OCI-M1 (cell line): ENCODE measurements around the gene GNG4.
"Not testable (repeated sequence)": the region's sequence is repeated elsewhere in the genome, so short reads cannot be mapped to it uniquely, and the experiment has no call there.

Experiments used
- DNase-seq: peaks from one replicate; lab custom pipeline; 2025; lab: John Stamatoyannopoulos, UW

The GNG4 gene

GRCh38 chr1:235584973-235585372 lies 64.6 kb downstream of the GNG4 start:
- no peak for DNase-seq

- no peak for DNase-seq
Measured at GRCh38 chr1:235583511-235584001, 66.0 kb downstream of the GNG4 start.

- no peak for DNase-seq
Measured at GRCh38 chr1:235582130-235582529, 67.5 kb downstream of the GNG4 start.

- DNase-seq, result no peak
Measured at GRCh38 chr1:235579891-235580290, 69.7 kb downstream of the GNG4 start.

- DNase-seq, result no peak
Measured at GRCh38 chr1:235575597-235575996, 74.0 kb downstream of the GNG4 start.

GRCh38 chr1:235573880-235574279 lies 75.7 kb downstream of the GNG4 start:
- DNase-seq, result no peak

GRCh38 chr1:235572971-235573370 lies 76.6 kb downstream of the GNG4 start:
- not testable (repeated sequence) for DNase-seq

- DNase-seq, result no peak
Measured at GRCh38 chr1:235571482-235571881, 78.1 kb downstream of the GNG4 start.

- DNase-seq, result no peak
Measured at GRCh38 chr1:235567812-235568503, 81.6 kb downstream of the GNG4 start.

- no peak for DNase-seq
Measured at GRCh38 chr1:235566084-235566483, 83.5 kb downstream of the GNG4 start.

GRCh38 chr1:235563513-235564061 lies 86.0 kb downstream of the GNG4 start:
- DNase-seq, result no peak

GRCh38 chr1:235562589-235562988 lies 87.0 kb downstream of the GNG4 start:
- DNase-seq, result no peak

- no peak for DNase-seq
Measured at GRCh38 chr1:235558621-235559169, 90.9 kb downstream of the GNG4 start.

GRCh38 chr1:235557495-235557894 lies 92.1 kb downstream of the GNG4 start:
- peak; percentile 26 for DNase-seq

- no peak for DNase-seq
Measured at GRCh38 chr1:235556807-235557206, 92.8 kb downstream of the GNG4 start.

- DNase-seq, result no peak
Measured at GRCh38 chr1:235553112-235553551, 96.5 kb downstream of the GNG4 start.

GRCh38 chr1:235552146-235552716 lies 97.4 kb downstream of the GNG4 start:
- DNase-seq, result no peak

GRCh38 chr1:235549351-235550139 lies 100.0 kb downstream of the GNG4 start:
- no peak for DNase-seq

- peak; percentile 67 for DNase-seq
Measured at GRCh38 chr1:235546369-235547155, 103.0 kb downstream of the GNG4 start.

GRCh38 chr1:235545292-235545930 lies 104.2 kb downstream of the GNG4 start:
- DNase-seq, result no peak

- not testable (repeated sequence) for DNase-seq
Measured at GRCh38 chr1:235542845-235543244, 106.7 kb downstream of the GNG4 start.
